ENCODE data around the gene PEX14. TPM values are rescaled to one million over a fixed set of nuclear protein-coding genes. Genes with fewer than 3 reads are reported as not detected.

PEX14 gene
- polyA plus RNA-seq, 3 donors = 2.2 to 8.8 (median 2.7) TPM

DNA sequence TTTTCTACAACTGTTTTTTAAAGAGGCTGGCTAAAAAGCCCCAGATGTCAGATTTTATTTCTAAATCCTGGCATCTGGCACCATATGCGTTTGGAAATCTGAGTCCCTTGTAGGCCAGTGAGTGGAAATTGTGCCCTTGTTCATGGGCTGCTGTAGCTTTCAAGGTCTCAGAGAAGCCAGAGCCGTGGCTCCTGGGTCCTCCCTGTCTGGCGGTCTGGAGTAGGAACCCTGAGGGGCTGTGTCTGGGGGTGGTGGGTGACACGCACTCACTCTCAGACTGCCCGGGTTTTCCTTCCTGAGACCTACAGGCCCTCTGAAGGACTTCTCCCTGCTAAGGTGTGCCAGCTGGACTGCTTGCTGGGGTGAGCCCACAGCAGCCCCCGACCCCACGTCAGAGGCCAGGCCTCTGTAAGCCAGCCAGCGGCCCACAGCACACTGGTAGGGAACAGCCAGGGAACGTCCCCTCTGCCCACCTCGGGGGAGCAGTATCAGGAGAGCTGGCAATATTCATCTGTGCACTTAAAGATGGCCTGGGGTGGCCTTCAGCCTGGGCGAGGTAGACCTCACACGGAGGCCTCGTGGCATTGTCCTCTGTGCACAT lies 151.5 kb downstream of the PEX14 start:
- Histone ChIP-seq H3K36me3 (replicated peaks in 1 of 2; ENCODE audit: control insufficient read depth in 1 of 2, insufficient read depth in 2 of 2, low read length in 2 of 2) (peaks cover 25 to 81% of the 10 kb centered on the region in 2 donors), H3K9ac (ENCODE audit: insufficient read depth, low read length, poor library complexity, severe bottlenecking) (no peak overlapping the region), H3K79me2 (ENCODE audit: insufficient read depth, low read length) (no peaks in the 10 kb centered on the region), H2AFZ (ENCODE audit: insufficient read depth, low read depth, low read length, poor library complexity, severe bottlenecking) (no peak overlapping the region), H3K27me3 (ENCODE audit: control insufficient read depth in 2 of 2, insufficient read depth in 2 of 2, low read length in 2 of 2) (no peaks in the 10 kb centered on the region), H3K9me3 (replicated peaks in 1 of 2; ENCODE audit: control insufficient read depth in 1 of 2, insufficient read depth in 1 of 2, low read length in 2 of 2) (no peaks in the 10 kb centered on the region), H3K27ac (ENCODE audit: low read depth in 1 of 2, low read length in 2 of 2) (no peak overlapping the region), H3K4me2 (replicated peaks; ENCODE audit: extremely low read depth, low read length, poor library complexity, severe bottlenecking) (no peak overlapping the region), H3K4me1 (ENCODE audit: control insufficient read depth in 1 of 2, insufficient read depth in 2 of 2, low read length in 2 of 2) (no peaks in the 10 kb centered on the region), H3K4me3 (replicated peaks in 1 of 3; ENCODE audit: low read depth in 2 of 3, low read length in 3 of 3) (no peak overlapping the region), H4K20me1 (ENCODE audit: insufficient read depth, low read length) (no peaks in the 10 kb centered on the region)
- H3K27ac Mint-ChIP-seq = no peak overlapping the region
- H3K27me3 Mint-ChIP-seq (ENCODE audit: low read depth in 3 of 3) = peaks cover 0 to 9% (median 0%) of the 10 kb centered on the region in 3 donors
- H3K4me3 Mint-ChIP-seq = no peak overlapping the region
- TF ChIP-seq, protein P1, sequence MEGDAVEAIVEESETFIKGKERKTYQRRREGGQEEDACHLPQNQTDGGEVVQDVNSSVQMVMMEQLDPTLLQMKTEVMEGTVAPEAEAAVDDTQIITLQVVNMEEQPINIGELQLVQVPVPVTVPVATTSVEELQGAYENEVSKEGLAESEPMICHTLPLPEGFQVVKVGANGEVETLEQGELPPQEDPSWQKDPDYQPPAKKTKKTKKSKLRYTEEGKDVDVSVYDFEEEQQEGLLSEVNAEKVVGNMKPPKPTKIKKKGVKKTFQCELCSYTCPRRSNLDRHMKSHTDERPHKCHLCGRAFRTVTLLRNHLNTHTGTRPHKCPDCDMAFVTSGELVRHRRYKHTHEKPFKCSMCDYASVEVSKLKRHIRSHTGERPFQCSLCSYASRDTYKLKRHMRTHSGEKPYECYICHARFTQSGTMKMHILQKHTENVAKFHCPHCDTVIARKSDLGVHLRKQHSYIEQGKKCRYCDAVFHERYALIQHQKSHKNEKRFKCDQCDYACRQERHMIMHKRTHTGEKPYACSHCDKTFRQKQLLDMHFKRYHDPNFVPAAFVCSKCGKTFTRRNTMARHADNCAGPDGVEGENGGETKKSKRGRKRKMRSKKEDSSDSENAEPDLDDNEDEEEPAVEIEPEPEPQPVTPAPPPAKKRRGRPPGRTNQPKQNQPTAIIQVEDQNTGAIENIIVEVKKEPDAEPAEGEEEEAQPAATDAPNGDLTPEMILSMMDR (IDR thresholded peaks at IDR 0.05) = no peak
- peaks cover 49 to 69% of the 10 kb centered on the region in 2 donors for H3K36me3 Mint-ChIP-seq
- no peaks in the 10 kb centered on the region for H3K9me3 Mint-ChIP-seq
- intact Hi-C loops (cut with micrococcal nuclease) = no loop called here
- WGBS (ENCODE audit: insufficient coverage) = 98% methylated on average over 13 of the region's 13 CpGs
- DNase-seq = no peak
- H3K4me1 Mint-ChIP-seq = no peaks in the 10 kb centered on the region

DNA sequence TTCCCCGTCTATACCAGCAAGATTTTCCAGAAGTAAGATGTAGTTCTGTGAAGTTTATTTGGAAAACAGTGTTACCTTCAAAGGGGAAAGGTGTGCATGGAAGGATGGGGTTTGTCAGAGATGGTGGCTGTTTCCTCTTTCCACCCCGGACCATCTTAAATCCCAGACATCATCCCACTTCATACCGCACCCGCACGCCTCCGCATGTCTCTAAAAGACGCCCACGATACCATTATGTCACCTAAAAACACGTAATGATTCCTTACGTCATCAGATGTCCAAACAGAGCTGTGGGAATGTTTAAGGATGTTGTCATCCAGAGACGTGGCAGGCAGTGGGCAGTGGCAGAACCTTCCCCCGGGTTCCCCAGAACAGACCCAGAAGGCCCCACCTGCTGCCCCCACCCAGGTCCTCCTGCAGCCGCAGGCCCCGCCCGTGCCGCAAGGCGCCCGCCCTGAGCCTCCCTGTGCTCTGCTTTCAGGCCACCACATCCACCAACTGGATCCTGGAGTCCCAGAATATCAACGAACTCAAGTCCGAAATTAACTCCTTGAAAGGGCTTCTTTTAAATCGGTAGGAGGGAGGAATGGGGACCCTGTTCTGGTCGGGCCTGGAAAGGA lies 152.2 kb downstream of the PEX14 start:
- Mint-ChIP-seq H3K27ac (no peak overlapping the region), H3K4me1 (no peaks in the 10 kb centered on the region), H3K27me3 (ENCODE audit: low read depth in 3 of 3) (peaks cover 0 to 9% (median 0%) of the 10 kb centered on the region in 3 donors), H3K9me3 (no peaks in the 10 kb centered on the region), H3K36me3 (peaks cover 50 to 69% of the 10 kb centered on the region in 2 donors), H3K4me3 (no peak overlapping the region)
- H3K4me3 ChIP-seq (replicated peaks in 1 of 3; ENCODE audit: low read depth in 2 of 3, low read length in 3 of 3) = no peak overlapping the region
- 78% methylated on average over 4 of the region's 22 CpGs for WGBS (ENCODE audit: insufficient coverage)
- no peaks in the 10 kb centered on the region for H3K9me3 ChIP-seq (replicated peaks in 1 of 2; ENCODE audit: control insufficient read depth in 1 of 2, insufficient read depth in 1 of 2, low read length in 2 of 2)
- no peak overlapping the region for H2AFZ ChIP-seq (ENCODE audit: insufficient read depth, low read depth, low read length, poor library complexity, severe bottlenecking)
- intact Hi-C loops (cut with micrococcal nuclease) = no loop called here
- H3K4me1 ChIP-seq (ENCODE audit: control insufficient read depth in 1 of 2, insufficient read depth in 2 of 2, low read length in 2 of 2) = no peaks in the 10 kb centered on the region
- no peak for DNase-seq
- H3K27ac ChIP-seq (ENCODE audit: low read depth in 1 of 2, low read length in 2 of 2) = no peak overlapping the region
- no peaks in the 10 kb centered on the region for H3K79me2 ChIP-seq (ENCODE audit: insufficient read depth, low read length)
- TF ChIP-seq, protein P1 (IDR thresholded peaks at IDR 0.05) = no peak
- peaks cover 26 to 77% of the 10 kb centered on the region in 2 donors for H3K36me3 ChIP-seq (replicated peaks in 1 of 2; ENCODE audit: control insufficient read depth in 1 of 2, insufficient read depth in 2 of 2, low read length in 2 of 2)
- no peak overlapping the region for H3K4me2 ChIP-seq (replicated peaks; ENCODE audit: extremely low read depth, low read length, poor library complexity, severe bottlenecking)
- no peaks in the 10 kb centered on the region for H4K20me1 ChIP-seq (ENCODE audit: insufficient read depth, low read length)
- H3K9ac ChIP-seq (ENCODE audit: insufficient read depth, low read length, poor library complexity, severe bottlenecking) = no peak overlapping the region
- H3K27me3 ChIP-seq (ENCODE audit: control insufficient read depth in 2 of 2, insufficient read depth in 2 of 2, low read length in 2 of 2) = no peaks in the 10 kb centered on the region

All from CD14-positive monocyte (primary cell).